Measurements from ENCODE around the gene COL13A1.

Gene COL13A1

DNA sequence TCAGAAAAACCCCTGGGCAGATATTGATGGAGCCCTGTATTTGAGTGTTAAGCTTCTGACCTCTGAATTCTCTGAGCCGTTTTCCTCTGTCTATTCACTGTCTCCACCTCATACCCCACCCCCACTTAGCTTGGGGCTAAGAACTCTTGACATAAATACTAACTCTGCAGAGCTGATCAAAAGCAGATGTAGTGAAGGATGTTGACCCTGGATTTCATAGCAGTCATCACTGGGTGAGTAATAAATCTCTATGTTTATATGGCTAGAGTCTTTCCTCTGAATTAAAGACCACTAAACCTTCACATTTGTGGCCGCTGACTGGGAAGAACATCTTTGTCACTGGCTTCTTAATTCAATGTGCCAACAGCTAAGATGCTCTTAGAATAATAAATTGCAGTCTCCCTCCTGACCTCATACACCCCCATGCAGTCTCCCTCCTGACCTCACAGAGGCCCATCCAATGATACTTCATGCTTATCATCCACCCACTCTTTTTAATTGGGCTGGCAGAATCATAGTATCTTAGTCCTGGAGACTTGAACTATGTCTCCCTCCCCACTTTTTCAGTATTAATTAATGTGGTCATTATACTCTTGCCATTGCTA lies 172.9 kb downstream of the COL13A1 start:
- DNase-seq, result no peak

DNA sequence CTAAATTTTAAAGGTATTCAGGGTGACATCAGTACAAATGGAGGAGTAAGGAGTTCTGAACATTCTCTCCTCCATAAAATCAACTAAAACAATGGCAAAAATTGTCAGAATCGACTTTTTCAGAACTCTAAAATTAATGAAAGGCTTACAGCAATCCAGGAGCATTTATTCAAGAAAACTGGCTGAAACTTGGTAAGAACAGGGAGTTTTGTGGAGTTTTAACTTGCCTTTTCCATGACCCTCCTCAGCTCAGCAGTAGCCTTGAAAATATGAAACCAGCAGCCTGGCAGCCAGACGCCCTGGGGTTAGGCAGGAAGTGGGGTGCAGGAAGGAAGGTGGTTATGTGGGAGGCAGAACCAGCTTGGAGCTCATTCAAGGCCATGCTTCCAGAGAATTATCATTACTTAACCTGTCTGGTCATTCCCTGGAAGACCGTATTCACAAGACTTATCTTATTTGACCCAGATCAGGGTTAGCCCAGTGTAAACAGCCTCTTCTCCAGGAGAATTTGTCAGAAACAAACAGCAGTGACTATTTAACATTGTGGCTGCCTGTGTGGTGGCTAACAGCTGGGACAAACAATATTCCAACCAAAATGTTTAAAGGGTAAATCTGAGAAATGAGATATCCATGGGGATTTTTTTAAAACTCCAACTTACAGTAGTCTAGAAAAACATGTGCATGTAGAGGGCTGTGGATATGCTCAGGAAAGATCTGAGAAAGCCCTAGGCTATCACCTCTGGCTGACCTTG lies 175.3 kb downstream of the COL13A1 start:
- no peak for DNase-seq

DNA sequence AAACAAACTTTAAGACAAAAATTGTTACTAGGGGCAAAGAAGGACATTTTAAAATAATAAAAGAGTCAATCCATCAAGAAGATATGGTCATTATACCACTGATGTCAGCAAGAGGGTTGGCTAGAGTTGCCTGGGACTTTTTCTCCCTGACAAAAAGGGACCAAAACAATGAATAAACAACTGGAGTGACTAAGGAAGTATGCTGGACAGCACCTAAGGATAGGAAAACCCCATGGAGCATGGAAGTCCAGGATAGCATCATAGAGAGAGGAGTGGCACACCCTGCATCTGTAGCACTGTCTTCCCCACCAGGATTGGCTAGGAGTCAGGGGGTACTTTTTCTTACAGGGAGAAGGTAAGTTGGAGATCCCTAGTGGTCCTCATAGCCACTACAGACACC lies 177.5 kb downstream of the COL13A1 start:
- no peak for DNase-seq

DNA sequence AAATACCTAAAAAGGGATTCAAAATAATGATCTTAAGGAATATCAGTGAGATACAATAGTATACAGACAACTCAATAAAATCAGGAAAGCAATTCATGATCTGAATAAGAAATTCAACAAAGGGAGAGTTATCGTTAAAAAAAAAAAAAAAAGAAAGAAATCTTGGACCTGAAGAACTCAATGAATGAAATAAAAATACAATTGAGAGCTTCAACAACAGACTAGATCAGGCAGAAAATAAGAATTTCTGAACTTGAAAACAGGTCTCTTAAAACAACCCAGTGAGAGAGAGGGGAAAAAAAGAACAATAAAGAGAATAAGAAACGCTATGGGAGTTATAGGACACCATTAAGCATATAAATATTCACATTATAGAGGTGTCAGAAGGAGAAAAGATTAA lies 179.0 kb downstream of the COL13A1 start:
- DNase-seq, result no peak

DNA sequence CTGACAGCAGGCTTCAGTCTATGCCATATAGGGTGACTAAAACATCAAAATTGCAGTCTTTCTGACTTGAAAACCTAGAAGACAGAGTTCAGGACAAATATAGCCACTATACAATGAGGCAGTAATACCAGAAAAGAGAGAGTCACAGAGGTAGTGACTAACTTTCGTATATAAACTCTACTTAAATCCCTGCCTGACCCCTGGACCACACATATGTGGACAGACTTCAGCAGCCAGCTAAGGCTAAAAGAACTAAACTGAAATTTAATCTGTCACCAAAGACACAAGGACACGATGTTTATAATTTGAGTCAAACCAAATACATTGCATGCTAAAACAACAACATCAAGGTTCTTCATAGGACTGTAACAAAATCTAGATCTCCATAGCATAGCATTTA lies 186.4 kb downstream of the COL13A1 start:
- no peak for DNase-seq

DNA sequence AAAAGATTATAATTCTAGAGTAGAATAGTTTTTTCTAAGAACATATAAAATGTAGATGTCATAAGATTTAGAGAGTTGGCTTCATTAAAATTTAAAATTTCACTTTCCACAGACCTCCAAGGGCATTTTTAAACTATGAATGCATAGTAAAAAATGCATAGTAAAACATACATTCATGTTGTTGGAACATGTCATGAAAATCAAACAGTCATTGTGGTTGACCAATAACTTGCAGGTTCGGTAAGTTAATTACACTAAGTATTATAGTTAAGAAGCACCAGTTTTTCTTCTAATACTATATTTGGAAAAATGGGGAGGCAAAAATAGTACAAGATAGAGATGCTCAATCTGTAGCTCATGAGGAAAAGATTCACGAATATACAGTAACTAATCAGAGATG lies 189.4 kb downstream of the COL13A1 start:
- no peak for DNase-seq

DNA sequence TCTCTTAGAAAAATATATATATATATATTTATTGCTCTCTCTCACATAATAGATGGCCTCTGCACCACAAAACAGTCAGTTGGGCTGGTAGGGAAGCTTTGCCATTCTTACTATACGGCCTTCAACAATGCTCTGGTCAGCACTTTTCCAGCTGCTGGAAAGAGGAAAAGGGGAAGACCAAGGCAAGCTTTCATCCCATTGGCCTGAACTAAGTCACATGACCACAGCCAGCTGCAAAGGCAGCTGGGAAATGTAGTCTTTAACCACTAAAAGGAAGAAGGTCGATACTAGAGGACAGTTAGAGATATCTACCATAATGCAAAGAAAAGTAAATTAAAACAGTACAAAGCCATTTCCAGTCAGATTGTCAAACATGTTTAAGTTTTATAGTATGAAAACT lies 192.6 kb downstream of the COL13A1 start:
- no peak for DNase-seq

DNA sequence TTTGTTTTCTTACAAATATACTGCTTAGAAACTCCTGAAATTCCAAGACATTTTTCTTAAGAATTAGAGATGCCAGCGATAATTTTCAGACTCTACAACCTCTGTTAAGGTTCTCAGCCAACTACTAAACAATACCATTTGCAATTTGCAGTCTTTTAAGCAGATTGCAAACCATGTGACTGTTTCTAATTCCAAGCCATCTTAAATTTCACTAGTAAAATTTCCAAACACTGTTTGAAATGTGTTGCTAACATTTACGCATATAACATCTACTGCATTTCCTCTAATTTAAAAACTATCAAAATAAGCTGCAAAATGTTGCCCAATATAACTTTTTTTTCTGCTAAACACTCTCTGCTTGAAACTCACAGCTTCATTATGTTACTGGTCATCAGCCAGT lies 194.9 kb downstream of the COL13A1 start:
- no peak for DNase-seq

DNA sequence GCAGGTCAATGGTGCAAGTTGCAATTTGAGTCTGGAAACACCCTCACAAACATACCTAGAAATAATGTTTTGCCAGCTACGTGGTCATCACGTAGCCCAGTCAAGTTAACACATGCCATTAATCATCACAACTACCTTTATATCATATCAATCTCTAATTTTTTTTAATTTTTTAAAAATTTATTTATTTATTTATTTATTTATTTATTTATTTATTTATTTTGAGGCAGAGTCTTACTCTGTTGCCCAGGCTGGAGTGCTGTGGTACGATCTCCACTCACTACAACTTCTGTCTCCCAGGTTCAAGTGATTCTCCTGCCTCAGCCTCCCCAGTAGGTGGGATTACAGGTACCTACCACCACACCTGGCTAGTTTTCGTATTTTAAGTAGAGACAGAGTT lies 198.6 kb downstream of the COL13A1 start:
- no peak for DNase-seq

DNA sequence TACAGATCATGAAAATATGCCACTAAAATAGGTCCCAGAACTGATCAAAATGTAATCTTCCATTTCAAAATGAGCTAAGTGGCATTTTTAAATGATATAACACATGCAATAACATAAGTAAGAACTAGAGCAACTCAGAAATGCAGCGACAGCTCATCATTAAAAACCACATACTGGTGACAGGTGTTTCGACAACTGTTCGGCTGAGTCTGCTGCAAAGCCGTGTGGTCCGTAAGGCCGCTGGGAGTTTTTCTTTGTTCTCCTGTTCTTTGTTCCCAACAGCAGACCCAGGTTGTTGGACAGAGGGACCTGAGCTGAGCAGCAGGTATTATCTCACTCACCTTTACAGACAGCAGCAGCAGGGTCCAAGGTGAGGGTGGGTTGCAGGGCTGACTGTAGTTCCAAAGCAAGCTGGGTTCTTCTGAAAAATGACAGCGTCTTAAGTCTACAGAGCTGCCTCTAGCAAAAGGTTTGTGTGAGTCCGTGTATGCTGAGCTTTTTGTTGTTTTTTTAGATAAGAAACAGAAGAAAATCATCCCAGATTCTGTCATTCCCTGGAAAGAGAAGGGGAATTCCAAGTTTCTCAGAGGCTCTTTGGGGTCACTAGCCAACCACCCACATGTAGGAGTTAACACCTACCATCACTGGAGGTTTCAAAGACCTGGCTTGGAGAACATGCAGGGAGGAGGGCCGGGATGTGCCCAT lies 205.6 kb downstream of the COL13A1 start:
- DNase-seq, result no peak

All from bone marrow (tissue), 2 donors.